ENCODE measurements around the gene SPOCK2.

GRCh38 chr10:72095195-72095594 lies 6.8 kb upstream of the SPOCK2 start:
- TF ChIP-seq CTCF (IDR thresholded peaks at IDR 0.05) (no peak), POLR2A (IDR thresholded peaks at IDR 0.05) (no peak)

Data from lower leg skin (tissue), 3 donors.